Measurements from ENCODE around the gene NCDN. TPM values are rescaled to one million over a fixed set of nuclear protein-coding genes. Genes with fewer than 3 reads are reported as not detected.
"Not testable (repeated sequence)": the region's sequence is repeated elsewhere in the genome, so short reads cannot be mapped to it uniquely, and the experiment has no call there.

The NCDN gene
- total and polyA plus RNA-seq, 3 donors from 2014 or later, result 27.3 to 33.9 (median 33.8) TPM

- WGBS, 2 donors, result 56% methylated on average over 9 to 10 of the region's 10 CpGs
- no peaks in the 10 kb centered on the region for H3K36me3 ChIP-seq (ENCODE audit: low read depth, missing control alignments)
- no peaks in the 10 kb centered on the region for H3K27me3 ChIP-seq
- peak overlapping the region in 1 of 2 donors; percentile 54 for H3K4me3 ChIP-seq
- no peak for DNase-seq
- intact Hi-C loops (cut with DNase I; ENCODE audit: low total_unique reads), result no loop called here
- TF ChIP-seq CTCF (IDR thresholded peaks at IDR 0.05), result no peak
- no peak for TF ChIP-seq POLR2A (IDR thresholded peaks at IDR 0.05)
- no peaks in the 10 kb centered on the region for H3K9me3 ChIP-seq
- H3K27ac ChIP-seq, result no peak overlapping the region
- no peaks in the 10 kb centered on the region for H3K4me1 ChIP-seq
Measured at GRCh38 chr1:35576061-35576765, 18.6 kb downstream of the NCDN start.

- H3K27me3 ChIP-seq; H3K36me3 ChIP-seq (ENCODE audit: low read depth, missing control alignments); DNase-seq; H3K27ac ChIP-seq; intact Hi-C loops (cut with DNase I; ENCODE audit: low total_unique reads); H3K9me3 ChIP-seq; H3K4me1 ChIP-seq: not testable (repeated sequence)
- whole genome bisulfite sequencing, 2 donors, result 61% methylated on average over 3 to 29 of the region's 37 CpGs
- peak overlapping the region; percentile 40 to 54 for H3K4me3 ChIP-seq
Measured at GRCh38 chr1:35576766-35577070, 19.1 kb downstream of the NCDN start.

GRCh38 chr1:35577071-35577998 is 19.7 kb downstream of the NCDN start:
- intact Hi-C loops (cut with DNase I; ENCODE audit: low total_unique reads), result no loop called here
- TF ChIP-seq POLR2A (IDR thresholded peaks at IDR 0.05) (no peak), CTCF (IDR thresholded peaks at IDR 0.05) (no peak)
- Histone ChIP-seq H3K4me1 (no peaks in the 10 kb centered on the region), H3K27ac (no peak overlapping the region), H3K27me3 (no peaks in the 10 kb centered on the region), H3K9me3 (no peaks in the 10 kb centered on the region), H3K36me3 (ENCODE audit: low read depth, missing control alignments) (no peaks in the 10 kb centered on the region), H3K4me3 (peak overlapping the region; percentile 40 to 54)
- peak; percentile 35 for DNase-seq
- whole genome bisulfite sequencing, 2 donors, result 48 to 49% methylated on average over 12 to 66 of the region's 70 CpGs

- H3K27me3 ChIP-seq, result no peaks in the 10 kb centered on the region
- no peaks in the 10 kb centered on the region for H3K9me3 ChIP-seq
- H3K4me1 ChIP-seq, result no peaks in the 10 kb centered on the region
- no peaks in the 10 kb centered on the region for H3K36me3 ChIP-seq (ENCODE audit: low read depth, missing control alignments)
- intact Hi-C loops (cut with DNase I; ENCODE audit: low total_unique reads), result no loop called here
- no peak overlapping the region for H3K27ac ChIP-seq
- DNase-seq, result no peak
- 55 to 58% methylated on average over 4 of the region's 4 CpGs for WGBS, 2 donors
- TF ChIP-seq CTCF (IDR thresholded peaks at IDR 0.05) (no peak), POLR2A (IDR thresholded peaks at IDR 0.05) (no peak)
- no peak overlapping the region for H3K4me3 ChIP-seq
Measured at GRCh38 chr1:35580949-35581388, 23.4 kb downstream of the NCDN start.

- 94 to 96% methylated on average over 9 of the region's 9 CpGs for WGBS, 2 donors
- H3K4me1 ChIP-seq; H3K27ac ChIP-seq; H3K4me3 ChIP-seq; H3K27me3 ChIP-seq; DNase-seq; intact Hi-C loops (cut with DNase I; ENCODE audit: low total_unique reads); H3K36me3 ChIP-seq (ENCODE audit: low read depth, missing control alignments); H3K9me3 ChIP-seq: not testable (repeated sequence)
Measured at GRCh38 chr1:35581621-35582020, 24.0 kb downstream of the NCDN start.

Measured in testis (tissue), 3 donors.